NCI-H1092 (cell line): ENCODE results near the gene MTHFD2L.

Experiments
- DNase-seq: peaks from one replicate; lab custom pipeline; 2025; lab: John Stamatoyannopoulos, UW

Gene MTHFD2L

GRCh38 chr4:74307170-74307569, 149.3 kb downstream of the MTHFD2L start:
- DNase-seq = no peak

GRCh38 chr4:74308215-74308614, 150.3 kb downstream of the MTHFD2L start, which contains the start of gene EPGN:
Gene EPGN, plus strand, starts transcription at chr4:74308470. Its CDS starts 64 bp downstream, at chr4:74308534.
- no peak for DNase-seq

- no peak for DNase-seq
These were observed 151.3 kb downstream of the MTHFD2L start for GRCh38 chr4:74309223-74309622.

GRCh38 chr4:74311696-74312313, 153.9 kb downstream of the MTHFD2L start:
- no peak for DNase-seq

GRCh38 chr4:74314329-74314728, 156.4 kb downstream of the MTHFD2L start:
- no peak for DNase-seq

GRCh38 chr4:74314944-74315343, 157.0 kb downstream of the MTHFD2L start:
- DNase-seq = no peak

- no peak for DNase-seq
These were observed 157.5 kb downstream of the MTHFD2L start for GRCh38 chr4:74315376-74315775.

GRCh38 chr4:74316397-74316796, 158.5 kb downstream of the MTHFD2L start:
- no peak for DNase-seq

- DNase-seq = no peak
These were observed 159.8 kb downstream of the MTHFD2L start for GRCh38 chr4:74317616-74318246.

- DNase-seq = no peak
These were observed 160.4 kb downstream of the MTHFD2L start for GRCh38 chr4:74318276-74318675.

- DNase-seq = no peak
These were observed 161.6 kb downstream of the MTHFD2L start for GRCh38 chr4:74319470-74319869.

GRCh38 chr4:74320559-74321118, 162.7 kb downstream of the MTHFD2L start:
- no peak for DNase-seq

GRCh38 chr4:74322301-74322700, 164.4 kb downstream of the MTHFD2L start:
- DNase-seq = no peak

GRCh38 chr4:74323663-74324062, 165.7 kb downstream of the MTHFD2L start:
- no peak for DNase-seq

- DNase-seq = no peak
These were observed 166.3 kb downstream of the MTHFD2L start for GRCh38 chr4:74324262-74324661.

- no peak for DNase-seq
These were observed 168.0 kb downstream of the MTHFD2L start for GRCh38 chr4:74325886-74326285.

GRCh38 chr4:74327762-74328161, 169.8 kb downstream of the MTHFD2L start:
- no peak for DNase-seq

- no peak for DNase-seq
These were observed 170.6 kb downstream of the MTHFD2L start for GRCh38 chr4:74328501-74328900.

- DNase-seq = no peak
These were observed 171.4 kb downstream of the MTHFD2L start for GRCh38 chr4:74329307-74329706.

- no peak for DNase-seq
These were observed 172.4 kb downstream of the MTHFD2L start for GRCh38 chr4:74330295-74330750.

- DNase-seq = no peak
These were observed 173.3 kb downstream of the MTHFD2L start for GRCh38 chr4:74331252-74331651.

GRCh38 chr4:74331944-74332343, 174.0 kb downstream of the MTHFD2L start:
- DNase-seq = no peak

GRCh38 chr4:74334636-74335035, 176.7 kb downstream of the MTHFD2L start:
- DNase-seq = no peak
